HepG2 (cell line): ENCODE measurements around the gene PLOD3. TPM values are rescaled to one million over a fixed set of nuclear protein-coding genes. Genes with fewer than 3 reads are reported as not detected.
A peak's percentile ranks its signal among the peaks of the same experiment; 100 is the strongest.

Source experiments
- CHCHD3 ChIP-seq: sonication (generic); formaldehyde crosslinking; IDR thresholded peaks from 2 replicates; pipeline ENCODE4 v1.8.0; 2022; ENCODE audit warnings: mild to moderate bottlenecking, missing genetic modification reagents, moderate library complexity
- DNMT1 ChIP-seq: sonication (generic); formaldehyde crosslinking; IDR thresholded peaks from 2 replicates; pipeline ENCODE4 v1.5.1; 2020; ENCODE audit warnings: mild to moderate bottlenecking, missing genetic modification reagents
- ETV6 ChIP-seq: sonication (generic); formaldehyde crosslinking; conservative IDR thresholded peaks from 2 replicates; pipeline ENCODE4 v1.4.0; 2020; ENCODE audit warnings: missing genetic modification reagents
- NONO ChIP-seq, 2 experiments: fragments of 450-650 bp in 1 of 2; sonication (generic) in 1 of 2; formaldehyde crosslinking in 1 of 2; IDR thresholded peaks in 1 of 2; conservative IDR thresholded peaks in 1 of 2; 2 replicates each; pipeline versions ENCODE4 v1.6.1 to v1.8.0; 2017 to 2022; ENCODE audit warnings: mild to moderate bottlenecking in 1 of 2, missing genetic modification reagents in 1 of 2, moderate library complexity in 1 of 2
- RXRA ChIP-seq: sonication (generic); formaldehyde crosslinking; IDR thresholded peaks from 2 replicates; pipeline ENCODE4 v1.5.1; 2020; ENCODE audit warnings: missing genetic modification reagents
- SOX6 ChIP-seq, 2 experiments: fragments of 450-650 bp in 1 of 2; sonication (generic) in 1 of 2; formaldehyde crosslinking in 1 of 2; IDR thresholded peaks; 2 replicates each; pipeline versions ENCODE4 v1.4.0 to v1.6.1; 2017 to 2020; ENCODE audit warnings: antibody characterized with exemption in 1 of 2, mild to moderate bottlenecking in 1 of 2, missing genetic modification reagents in 1 of 2
- SRY ChIP-seq: sonication (generic); formaldehyde crosslinking; IDR thresholded peaks from 2 replicates; pipeline ENCODE4 v1.8.0; 2022; ENCODE audit warnings: mild to moderate bottlenecking, missing genetic modification reagents
- TBP ChIP-seq: sonication (generic); formaldehyde crosslinking; IDR thresholded peaks from 2 replicates; pipeline ENCODE4 v1.5.0; 2020; ENCODE audit warnings: missing genetic modification reagents
- TRIM24 ChIP-seq: sonication (generic); formaldehyde crosslinking; IDR thresholded peaks from 2 replicates; pipeline ENCODE4 v1.8.0; 2022; ENCODE audit warnings: mild to moderate bottlenecking, missing genetic modification reagents
- ZFX ChIP-seq: sonication (generic); formaldehyde crosslinking; IDR thresholded peaks from 2 replicates; pipeline ENCODE4 v1.4.0; 2020; ENCODE audit warnings: mild to moderate bottlenecking, low read depth, missing genetic modification reagents, moderate library complexity
- ZNF326 ChIP-seq: sonication (generic); formaldehyde crosslinking; IDR thresholded peaks from 2 replicates; pipeline ENCODE4 v1.4.0; 2020; ENCODE audit warnings: missing genetic modification reagents, borderline replicate concordance
- ZNF343 ChIP-seq: sonication (generic); formaldehyde crosslinking; IDR thresholded peaks from 2 replicates; pipeline ENCODE4 v1.4.0; 2020; ENCODE audit warnings: mild to moderate bottlenecking, missing genetic modification reagents
- ZNF431 ChIP-seq: sonication (generic); formaldehyde crosslinking; IDR thresholded peaks from 2 replicates; pipeline ENCODE4 v1.9.0; 2022; ENCODE audit warnings: missing genetic modification reagents, low read depth, mild to moderate bottlenecking, borderline replicate concordance
- polyA plus RNA-seq, 8 experiments: library from polyadenylated mRNA; depleted of rRNA in 3 of 8; stranded (reverse) in 7 of 8; unstranded in 1 of 8; fragments of >200 nt; fragmentation: Illumina TruSeq in 4 of 8; extraction: Trizol in 4 of 8; gene quantifications; 2 replicates each; pipeline versions ENCODE4 v1.2.1 to v1.2.3, GENCODE V29; 2011 to 2016; ENCODE audit warnings: low read depth in 4 of 8, missing spikeins in 1 of 8, mixed read lengths in 1 of 8; ENCODE audit not compliant: insufficient read depth in 1 of 8
- total RNA-seq, 5 experiments: library from RNA; depleted of rRNA; stranded (reverse); fragments of >200 nt; fragmentation: Illumina TruSeq; extraction: Trizol; gene quantifications; 2 replicates each; pipeline ENCODE4 v1.2.3, GENCODE V29; 2016; ENCODE audit warnings: low read depth in 1 of 5
- TF ChIP-seq, protein P1 (sequence below): sonication (generic); formaldehyde crosslinking; IDR thresholded peaks from 2 replicates; pipeline ENCODE4 v1.4.0; 2020; ENCODE audit warnings: missing genetic modification reagents, mild to moderate bottlenecking, borderline replicate concordance
- TF ChIP-seq, protein P2 (sequence below): sonication (generic); formaldehyde crosslinking; IDR thresholded peaks from 2 replicates; pipeline ENCODE4 v1.5.1; 2020; ENCODE audit warnings: missing genetic modification reagents, mild to moderate bottlenecking, borderline replicate concordance
- TF ChIP-seq, protein P3 (sequence below): sonication (generic); formaldehyde crosslinking; IDR thresholded peaks from 2 replicates; pipeline ENCODE4 v1.8.1; 2023; ENCODE audit warnings: missing genetic modification reagents, inconsistent platforms, borderline replicate concordance

The PLOD3 gene
- total and polyA plus RNA-seq, 2 of the 13 experiments (the other 11 are each of a cell fraction or from before 2014, with no cell fraction given), result 65.8 to 67.4 TPM

DNA sequence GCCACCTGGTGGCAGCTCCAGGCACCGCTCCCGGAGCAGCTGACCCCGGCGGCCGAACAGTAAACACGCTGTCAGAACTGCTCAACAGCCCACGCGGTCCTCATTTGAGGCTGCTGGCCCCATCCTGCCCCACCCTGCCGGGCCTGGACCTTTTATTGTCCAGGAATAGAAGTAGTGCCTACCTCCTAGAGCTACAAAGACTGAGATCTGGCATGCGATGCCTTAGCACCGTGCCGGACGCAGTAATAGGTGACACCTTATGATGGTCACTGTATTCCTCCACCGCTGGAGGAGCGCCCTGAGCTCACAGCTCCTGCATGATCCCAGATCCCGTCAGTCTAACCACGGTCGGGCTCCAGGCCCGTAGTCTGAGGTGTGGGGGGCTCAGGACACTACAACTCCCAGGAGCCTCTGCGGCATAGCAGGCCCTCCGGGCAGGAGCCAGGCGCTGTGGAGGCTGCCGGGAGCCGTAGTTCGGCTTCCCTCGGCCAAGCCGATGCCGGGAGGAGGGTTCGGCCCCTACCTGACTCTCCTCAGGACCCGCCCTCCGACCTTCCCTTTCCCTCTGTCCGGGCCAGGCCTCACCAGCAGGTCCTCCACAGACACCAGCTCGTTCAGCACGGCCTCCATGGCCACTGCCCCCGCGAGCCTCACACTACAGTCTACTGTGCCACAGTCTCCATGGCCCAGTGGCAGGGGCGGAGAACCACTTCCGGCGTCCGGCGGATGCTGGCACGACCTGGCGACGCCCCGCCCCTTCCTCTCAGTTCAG, 27.2 kb upstream of the PLOD3 start, which contains the start of gene FIS1 (continued):
- TF ChIP-seq SRY (CRISPR knock-in tag) (no peak; the same call in 1 of the 2 replicates), CHCHD3 (CRISPR knock-in tag) (no peak; the same call in 1 of the 2 replicates), TRIM24 (CRISPR knock-in tag) (no peak), NONO (IDR thresholded peaks at IDR 0.05) (no peak), NONO (CRISPR knock-in tag; conservative IDR thresholded peaks at IDR 0.05) (peak; percentile 50; the same call in 1 of the 2 replicates), ETV6 (no peak), ZNF431 (CRISPR knock-in tag) (peak; percentile 59; the same call in 1 of the 2 replicates), ZFX (CRISPR knock-in tag) (peak; percentile 97), DNMT1 (CRISPR knock-in tag) (no peak), RXRA (CRISPR knock-in tag) (peak; percentile 77), TBP (CRISPR knock-in tag) (no peak), ZNF343 (no peak; the same call in 1 of the 2 replicates), SOX6 (IDR thresholded peaks at IDR 0.05) (no peak), SOX6 (CRISPR knock-in tag; IDR thresholded peaks at IDR 0.05) (peak; percentile 30; the same call in 1 of the 2 replicates), ZNF326 (CRISPR knock-in tag) (no peak)
- TF ChIP-seq, protein P1, sequence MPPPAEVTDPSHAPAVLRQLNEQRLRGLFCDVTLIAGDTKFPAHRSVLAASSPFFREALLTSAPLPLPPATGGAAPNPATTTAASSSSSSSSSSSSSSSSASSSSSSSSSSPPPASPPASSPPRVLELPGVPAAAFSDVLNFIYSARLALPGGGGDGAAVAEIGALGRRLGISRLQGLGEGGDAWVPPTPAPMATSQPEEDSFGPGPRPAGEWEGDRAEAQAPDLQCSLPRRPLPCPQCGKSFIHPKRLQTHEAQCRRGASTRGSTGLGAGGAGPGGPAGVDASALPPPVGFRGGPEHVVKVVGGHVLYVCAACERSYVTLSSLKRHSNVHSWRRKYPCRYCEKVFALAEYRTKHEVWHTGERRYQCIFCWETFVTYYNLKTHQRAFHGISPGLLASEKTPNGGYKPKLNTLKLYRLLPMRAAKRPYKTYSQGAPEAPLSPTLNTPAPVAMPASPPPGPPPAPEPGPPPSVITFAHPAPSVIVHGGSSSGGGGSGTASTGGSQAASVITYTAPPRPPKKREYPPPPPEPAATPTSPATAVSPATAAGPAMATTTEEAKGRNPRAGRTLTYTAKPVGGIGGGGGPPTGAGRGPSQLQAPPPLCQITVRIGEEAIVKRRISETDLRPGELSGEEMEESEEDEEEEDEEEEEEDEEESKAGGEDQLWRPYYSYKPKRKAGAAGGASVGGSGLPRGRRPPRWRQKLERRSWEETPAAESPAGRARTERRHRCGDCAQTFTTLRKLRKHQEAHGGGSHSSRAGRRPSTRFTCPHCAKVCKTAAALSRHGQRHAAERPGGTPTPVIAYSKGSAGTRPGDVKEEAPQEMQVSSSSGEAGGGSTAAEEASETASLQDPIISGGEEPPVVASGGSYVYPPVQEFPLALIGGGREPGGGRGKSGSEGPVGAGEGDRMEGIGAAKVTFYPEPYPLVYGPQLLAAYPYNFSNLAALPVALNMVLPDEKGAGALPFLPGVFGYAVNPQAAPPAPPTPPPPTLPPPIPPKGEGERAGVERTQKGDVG (CRISPR knock-in tag), result no peak
- TF ChIP-seq, protein P2, sequence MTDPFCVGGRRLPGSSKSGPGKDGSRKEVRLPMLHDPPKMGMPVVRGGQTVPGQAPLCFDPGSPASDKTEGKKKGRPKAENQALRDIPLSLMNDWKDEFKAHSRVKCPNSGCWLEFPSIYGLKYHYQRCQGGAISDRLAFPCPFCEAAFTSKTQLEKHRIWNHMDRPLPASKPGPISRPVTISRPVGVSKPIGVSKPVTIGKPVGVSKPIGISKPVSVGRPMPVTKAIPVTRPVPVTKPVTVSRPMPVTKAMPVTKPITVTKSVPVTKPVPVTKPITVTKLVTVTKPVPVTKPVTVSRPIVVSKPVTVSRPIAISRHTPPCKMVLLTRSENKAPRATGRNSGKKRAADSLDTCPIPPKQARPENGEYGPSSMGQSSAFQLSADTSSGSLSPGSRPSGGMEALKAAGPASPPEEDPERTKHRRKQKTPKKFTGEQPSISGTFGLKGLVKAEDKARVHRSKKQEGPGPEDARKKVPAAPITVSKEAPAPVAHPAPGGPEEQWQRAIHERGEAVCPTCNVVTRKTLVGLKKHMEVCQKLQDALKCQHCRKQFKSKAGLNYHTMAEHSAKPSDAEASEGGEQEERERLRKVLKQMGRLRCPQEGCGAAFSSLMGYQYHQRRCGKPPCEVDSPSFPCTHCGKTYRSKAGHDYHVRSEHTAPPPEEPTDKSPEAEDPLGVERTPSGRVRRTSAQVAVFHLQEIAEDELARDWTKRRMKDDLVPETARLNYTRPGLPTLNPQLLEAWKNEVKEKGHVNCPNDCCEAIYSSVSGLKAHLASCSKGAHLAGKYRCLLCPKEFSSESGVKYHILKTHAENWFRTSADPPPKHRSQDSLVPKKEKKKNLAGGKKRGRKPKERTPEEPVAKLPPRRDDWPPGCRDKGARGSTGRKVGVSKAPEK (CRISPR knock-in tag), result no peak; the same call in 1 of the 2 replicates
- TF ChIP-seq, protein P3, sequence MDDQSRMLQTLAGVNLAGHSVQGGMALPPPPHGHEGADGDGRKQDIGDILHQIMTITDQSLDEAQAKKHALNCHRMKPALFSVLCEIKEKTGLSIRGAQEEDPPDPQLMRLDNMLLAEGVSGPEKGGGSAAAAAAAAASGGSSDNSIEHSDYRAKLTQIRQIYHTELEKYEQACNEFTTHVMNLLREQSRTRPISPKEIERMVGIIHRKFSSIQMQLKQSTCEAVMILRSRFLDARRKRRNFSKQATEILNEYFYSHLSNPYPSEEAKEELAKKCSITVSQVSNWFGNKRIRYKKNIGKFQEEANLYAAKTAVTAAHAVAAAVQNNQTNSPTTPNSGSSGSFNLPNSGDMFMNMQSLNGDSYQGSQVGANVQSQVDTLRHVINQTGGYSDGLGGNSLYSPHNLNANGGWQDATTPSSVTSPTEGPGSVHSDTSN, result no peak
- TF ChIP-seq, all 625 proteins: peak for 288
